ENCODE measurements around the gene PTPN4. TPM values are rescaled to one million over a fixed set of nuclear protein-coding genes. Genes with fewer than 3 reads are reported as not detected.

Gene PTPN4
- total and polyA plus RNA-seq, 2 of the 13 experiments (the other 11 are each of a cell fraction or from before 2014, with no cell fraction given), result 20.3 to 34.6 TPM

DNA sequence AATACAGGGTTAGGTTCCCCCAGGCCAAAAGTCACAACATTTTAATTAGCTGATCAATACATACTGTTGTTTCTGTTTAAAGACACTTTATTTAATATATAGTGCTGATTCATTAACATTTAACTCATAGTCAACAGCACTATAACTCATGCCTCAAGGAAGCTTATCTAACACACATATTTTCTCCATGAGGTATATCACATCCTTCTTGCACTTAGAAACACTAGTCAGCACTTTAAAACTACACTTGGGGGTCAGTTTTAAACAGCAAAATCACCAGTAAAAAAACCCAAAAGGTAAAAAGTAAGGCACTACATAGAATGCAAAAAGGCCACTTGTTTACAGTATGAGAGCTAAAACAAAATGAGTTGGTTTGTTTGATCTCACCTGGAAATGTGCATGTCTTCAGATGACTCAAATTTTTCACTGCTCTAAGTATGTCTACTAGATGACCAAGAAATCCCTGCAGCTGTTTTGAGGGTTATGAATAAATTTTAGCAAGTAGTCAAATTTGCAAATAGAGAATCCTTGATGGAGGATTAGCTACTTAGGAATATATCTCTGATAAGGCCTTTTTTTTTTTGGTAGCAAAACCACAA is 199.0 kb downstream of the PTPN4 start:
- FAIRE-seq (no peak), DNase-seq (ENCODE audit: low spot score) (no peak), ATAC-seq (no peak)
- H3K4me2 ChIP-seq (ENCODE audit: low read depth, low read length), result no peak overlapping the region
- no peaks in the 10 kb centered on the region for H3K4me1 ChIP-seq (ENCODE audit: insufficient read depth, low read length)
- ChIA-PET CTCF (ENCODE audit: low intra/inter-chr PET ratio, low total read pairs) (no interaction called here), POLR2A (no interaction called here)
- H3K27me3 ChIP-seq (ENCODE audit: control insufficient read depth in 1 of 2, insufficient read depth in 2 of 2, low read length in 2 of 2), result no peaks in the 10 kb centered on the region
- H3K9ac ChIP-seq (ENCODE audit: insufficient read depth, low read depth, low read length), result no peak overlapping the region
- H3K27ac ChIP-seq (ENCODE audit: extremely low read length, insufficient read depth, low read length), result no peak overlapping the region
- H3K4me3 ChIP-seq (replicated peaks in 1 of 3; ENCODE audit: insufficient read depth in 1 of 3, low read depth in 2 of 3, low read length in 3 of 3), result no peak overlapping the region
- H3K36me3 ChIP-seq (replicated peaks in 1 of 2; ENCODE audit: control insufficient read depth in 1 of 2, insufficient read depth in 2 of 2, low read length in 2 of 2), result peaks cover 7 to 23% of the 10 kb centered on the region in 2 experiments; a peak in 4 of 5 replicates
- no peak overlapping the region for H2AFZ ChIP-seq (ENCODE audit: low read length)
- TF ChIP-seq MAFK (conservative IDR thresholded peaks at IDR 0.05 in 1 of 2, IDR thresholded peaks at IDR 0.05 in 1 of 2; ENCODE audit: low read length in 2 of 2), result peak; percentile 35 to 61; a peak in 2 of 4 replicates
- peak; percentile 36 for TF ChIP-seq MAFF (IDR thresholded peaks at IDR 0.05; ENCODE audit: low read depth, low read length)
- TF ChIP-seq SMAD1 (CRISPR knock-in tag; IDR thresholded peaks at IDR 0.05; ENCODE audit: borderline replicate concordance, low read depth), result no peak
- no peak for TF ChIP-seq ZNF552 (CRISPR knock-in tag; IDR thresholded peaks at IDR 0.05; ENCODE audit: borderline replicate concordance)
- TF ChIP-seq, protein P1, sequence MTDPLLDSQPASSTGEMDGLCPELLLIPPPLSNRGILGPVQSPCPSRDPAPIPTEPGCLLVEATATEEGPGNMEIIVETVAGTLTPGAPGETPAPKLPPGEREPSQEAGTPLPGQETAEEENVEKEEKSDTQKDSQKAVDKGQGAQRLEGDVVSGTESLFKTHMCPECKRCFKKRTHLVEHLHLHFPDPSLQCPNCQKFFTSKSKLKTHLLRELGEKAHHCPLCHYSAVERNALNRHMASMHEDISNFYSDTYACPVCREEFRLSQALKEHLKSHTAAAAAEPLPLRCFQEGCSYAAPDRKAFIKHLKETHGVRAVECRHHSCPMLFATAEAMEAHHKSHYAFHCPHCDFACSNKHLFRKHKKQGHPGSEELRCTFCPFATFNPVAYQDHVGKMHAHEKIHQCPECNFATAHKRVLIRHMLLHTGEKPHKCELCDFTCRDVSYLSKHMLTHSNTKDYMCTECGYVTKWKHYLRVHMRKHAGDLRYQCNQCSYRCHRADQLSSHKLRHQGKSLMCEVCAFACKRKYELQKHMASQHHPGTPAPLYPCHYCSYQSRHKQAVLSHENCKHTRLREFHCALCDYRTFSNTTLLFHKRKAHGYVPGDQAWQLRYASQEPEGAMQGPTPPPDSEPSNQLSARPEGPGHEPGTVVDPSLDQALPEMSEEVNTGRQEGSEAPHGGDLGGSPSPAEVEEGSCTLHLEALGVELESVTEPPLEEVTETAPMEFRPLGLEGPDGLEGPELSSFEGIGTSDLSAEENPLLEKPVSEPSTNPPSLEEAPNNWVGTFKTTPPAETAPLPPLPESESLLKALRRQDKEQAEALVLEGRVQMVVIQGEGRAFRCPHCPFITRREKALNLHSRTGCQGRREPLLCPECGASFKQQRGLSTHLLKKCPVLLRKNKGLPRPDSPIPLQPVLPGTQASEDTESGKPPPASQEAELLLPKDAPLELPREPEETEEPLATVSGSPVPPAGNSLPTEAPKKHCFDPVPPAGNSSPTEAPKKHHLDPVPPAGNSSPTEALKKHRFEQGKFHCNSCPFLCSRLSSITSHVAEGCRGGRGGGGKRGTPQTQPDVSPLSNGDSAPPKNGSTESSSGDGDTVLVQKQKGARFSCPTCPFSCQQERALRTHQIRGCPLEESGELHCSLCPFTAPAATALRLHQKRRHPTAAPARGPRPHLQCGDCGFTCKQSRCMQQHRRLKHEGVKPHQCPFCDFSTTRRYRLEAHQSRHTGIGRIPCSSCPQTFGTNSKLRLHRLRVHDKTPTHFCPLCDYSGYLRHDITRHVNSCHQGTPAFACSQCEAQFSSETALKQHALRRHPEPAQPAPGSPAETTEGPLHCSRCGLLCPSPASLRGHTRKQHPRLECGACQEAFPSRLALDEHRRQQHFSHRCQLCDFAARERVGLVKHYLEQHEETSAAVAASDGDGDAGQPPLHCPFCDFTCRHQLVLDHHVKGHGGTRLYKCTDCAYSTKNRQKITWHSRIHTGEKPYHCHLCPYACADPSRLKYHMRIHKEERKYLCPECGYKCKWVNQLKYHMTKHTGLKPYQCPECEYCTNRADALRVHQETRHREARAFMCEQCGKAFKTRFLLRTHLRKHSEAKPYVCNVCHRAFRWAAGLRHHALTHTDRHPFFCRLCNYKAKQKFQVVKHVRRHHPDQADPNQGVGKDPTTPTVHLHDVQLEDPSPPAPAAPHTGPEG (CRISPR knock-in tag; IDR thresholded peaks at IDR 0.05), result no peak
- no peak for TF ChIP-seq KLF12 (CRISPR knock-in tag; IDR thresholded peaks at IDR 0.05; ENCODE audit: borderline replicate concordance)
- no peak for TF ChIP-seq SMAD3 (CRISPR knock-in tag; IDR thresholded peaks at IDR 0.05)
- no peak for TF ChIP-seq ZNF619 (CRISPR knock-in tag; IDR thresholded peaks at IDR 0.05)
- in situ Hi-C loops (cut with HindIII; ENCODE audit: extremely low pct_ligation_motif_present, low pct_unique_long_range_greater_than_20kb) (no loop called here), intact Hi-C loops (cut with micrococcal nuclease; ENCODE audit: unreplicated experiment) (no loop called here)
- no TSS peak for BruUV-seq (replicated peaks)
- H3K9me3 ChIP-seq (ENCODE audit: low read length), result 0 out of 2 replicates have a peak, but pooled peaks cover 4% of the 10 kb centered on the region
- no peaks in the 10 kb centered on the region for H4K20me1 ChIP-seq (ENCODE audit: insufficient read depth, low read length)
- H3K79me2 ChIP-seq (ENCODE audit: insufficient read depth, low read length), result no peaks in the 10 kb centered on the region

Measured in HepG2 (cell line).